ENCODE data around the gene HMGB2.

HMGB2 gene

DNA sequence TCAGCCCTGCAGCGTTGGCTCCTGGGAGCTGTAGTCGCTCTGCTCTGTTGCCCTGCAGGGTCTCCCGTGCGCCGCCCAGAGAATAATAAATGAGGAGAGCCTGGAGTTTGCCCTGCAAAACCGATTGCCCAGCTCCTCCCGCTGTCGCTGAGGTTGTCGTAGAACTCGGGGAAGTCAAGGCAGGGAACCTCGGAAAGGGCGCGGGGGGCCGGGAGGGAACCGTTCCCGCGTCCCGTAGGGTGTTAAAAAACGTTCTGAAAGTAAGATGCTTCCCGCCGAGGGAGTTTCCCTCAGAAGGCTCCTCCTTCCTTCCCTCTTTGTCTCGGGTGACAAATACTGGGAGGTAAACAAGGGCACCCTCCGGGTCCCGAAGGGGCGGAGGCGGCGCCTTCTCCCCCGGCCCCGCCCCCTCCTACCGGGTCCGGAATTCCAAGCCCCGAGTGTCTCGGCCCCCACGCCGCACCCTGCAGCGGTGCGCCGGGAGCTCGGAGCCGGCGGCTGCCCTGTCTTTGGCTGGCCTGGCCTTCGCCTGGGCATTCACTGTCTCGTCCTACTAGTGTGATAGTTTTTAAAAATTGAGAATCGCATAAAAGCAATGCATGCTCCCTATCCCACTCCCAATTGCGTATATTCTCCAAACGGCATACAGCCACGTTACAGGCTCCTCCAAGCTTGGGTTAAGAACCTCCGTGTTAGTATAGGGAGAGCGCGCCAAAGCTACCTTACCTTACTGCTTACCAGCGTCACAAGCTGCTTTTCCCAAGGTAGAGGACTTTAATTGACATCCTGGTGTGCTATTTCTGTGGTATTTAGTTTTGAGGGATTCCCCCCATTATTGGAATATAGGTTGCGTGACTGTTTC lies 964 bp upstream of the HMGB2 start:
- DNase-seq, result peak; percentile 79

DNA sequence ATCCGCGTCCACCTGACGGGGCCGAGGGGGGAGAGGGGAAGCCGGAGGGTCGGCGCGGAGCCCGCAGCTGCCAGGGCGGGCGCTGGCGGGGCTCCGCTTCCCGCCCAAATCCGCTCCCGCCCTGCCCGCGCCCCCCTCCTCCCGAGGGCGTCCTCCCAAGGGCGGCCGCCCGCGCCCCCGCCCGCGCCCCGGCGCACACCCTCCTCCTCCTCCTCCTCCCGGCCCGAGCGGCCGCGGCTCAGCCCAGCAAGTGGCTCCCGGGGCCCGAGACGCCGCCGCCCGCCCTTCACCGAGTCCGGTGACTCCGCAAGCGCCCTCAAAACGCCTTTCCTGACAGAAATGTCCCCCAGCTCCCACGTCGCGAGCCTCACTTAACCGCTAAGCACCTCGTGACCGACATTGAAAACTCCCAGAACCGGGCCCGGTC lies 487 bp downstream of the HMGB2 start:
- peak; percentile 39 for DNase-seq

DNA sequence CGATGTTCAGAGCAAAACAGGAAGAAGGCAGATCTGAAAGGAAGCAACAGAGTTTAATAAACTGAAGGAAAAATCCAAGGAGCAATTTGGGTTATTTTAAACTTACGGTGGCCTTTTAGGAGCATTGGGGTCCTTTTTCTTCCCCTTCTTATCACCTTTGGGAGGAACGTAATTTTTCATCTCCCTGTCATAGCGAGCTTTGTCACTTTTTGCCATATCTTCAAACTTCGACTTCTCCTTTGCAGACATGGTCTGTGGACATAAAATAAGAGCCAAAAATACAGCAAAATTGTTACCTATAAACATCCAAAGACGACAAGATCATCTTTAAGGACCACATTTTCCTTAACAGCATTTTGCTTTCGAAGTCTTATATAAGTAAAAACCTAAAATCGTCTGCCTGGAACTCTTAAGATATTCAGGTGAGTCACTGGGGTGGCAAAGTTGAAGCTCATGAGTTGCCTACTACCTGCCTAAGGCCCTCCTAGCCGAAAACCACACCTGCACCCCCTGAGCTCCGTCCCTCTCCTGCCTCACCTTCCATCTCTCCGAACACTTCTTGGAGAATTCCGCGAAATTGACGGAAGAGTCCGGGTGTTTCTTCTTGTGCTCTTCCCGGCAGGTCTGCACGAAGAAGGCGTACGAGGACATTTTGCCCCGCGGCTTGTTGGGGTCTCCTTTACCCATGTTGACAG lies 1.0 kb downstream of the HMGB2 start:
- peak; percentile 10 for DNase-seq

DNA sequence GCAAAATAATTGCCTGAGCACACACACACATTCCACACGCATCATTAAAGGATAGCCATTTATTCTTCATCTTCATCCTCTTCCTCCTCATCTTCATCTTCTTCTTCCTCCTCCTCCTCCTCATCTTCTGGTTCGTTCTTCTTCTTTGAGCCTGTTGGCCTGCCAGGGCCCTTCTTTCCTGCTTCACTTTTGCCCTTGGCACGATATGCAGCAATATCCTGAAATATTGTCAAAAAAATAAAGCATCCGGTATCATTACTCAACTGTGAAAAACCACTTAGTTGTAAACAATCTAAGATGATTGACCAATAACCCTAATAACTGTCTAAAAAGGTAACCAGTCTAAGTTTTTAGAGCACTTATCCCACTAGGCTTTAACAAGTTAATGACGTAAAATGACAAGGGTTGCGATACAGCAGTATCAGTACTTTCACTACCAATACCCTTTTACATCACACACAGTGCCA lies 2.1 kb downstream of the HMGB2 start:
- no peak for DNase-seq

DNA sequence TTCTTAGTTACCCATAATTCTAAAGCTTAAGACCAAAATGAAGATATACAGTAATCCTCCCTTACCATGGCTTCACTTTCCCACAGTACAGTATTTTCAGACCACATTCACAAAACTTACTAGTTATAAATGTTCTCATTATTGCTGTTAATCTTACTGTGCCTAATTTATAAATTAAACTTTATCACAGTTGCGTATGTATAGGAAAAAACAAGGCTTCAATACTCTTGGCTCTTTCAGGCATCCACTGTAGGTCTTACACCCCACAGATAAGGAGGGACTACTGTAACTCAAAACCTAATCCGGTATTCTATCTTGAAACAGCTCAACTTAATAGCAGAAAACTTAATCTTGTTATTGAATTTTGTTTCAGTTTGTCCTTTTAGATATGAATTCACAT lies 3.6 kb downstream of the HMGB2 start:
- no peak for DNase-seq

DNA sequence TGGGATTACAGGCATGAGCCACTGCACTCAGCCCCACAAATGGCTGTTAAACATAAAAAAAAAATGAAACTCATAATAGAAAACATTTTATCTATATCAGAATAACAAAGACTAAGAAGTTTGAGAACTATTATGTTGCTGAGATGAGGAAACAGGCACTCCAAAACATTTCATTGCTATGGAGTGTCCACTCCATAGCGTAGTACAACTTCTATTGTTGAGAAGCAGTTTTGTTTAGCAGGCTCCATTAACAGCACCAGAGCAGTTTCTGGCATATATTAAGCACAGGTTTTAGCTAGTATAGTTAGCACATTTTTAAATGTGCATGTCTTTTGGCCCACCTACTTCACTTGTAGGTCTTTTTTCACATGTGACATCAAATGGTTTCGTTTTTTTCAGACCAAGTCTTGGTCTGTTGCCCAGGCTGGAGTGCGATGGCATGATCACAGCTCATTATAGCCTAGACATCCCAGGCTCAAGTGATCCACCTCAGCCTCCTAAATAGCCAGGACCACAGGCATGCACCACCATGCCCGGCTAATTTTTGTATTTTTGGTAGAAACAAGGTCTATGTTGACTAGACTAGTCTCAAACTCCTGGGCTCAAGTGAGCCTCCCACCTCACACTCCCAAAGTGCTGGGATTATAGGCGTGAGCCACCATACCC lies 5.8 kb downstream of the HMGB2 start:
- DNase-seq, result no peak

DNA sequence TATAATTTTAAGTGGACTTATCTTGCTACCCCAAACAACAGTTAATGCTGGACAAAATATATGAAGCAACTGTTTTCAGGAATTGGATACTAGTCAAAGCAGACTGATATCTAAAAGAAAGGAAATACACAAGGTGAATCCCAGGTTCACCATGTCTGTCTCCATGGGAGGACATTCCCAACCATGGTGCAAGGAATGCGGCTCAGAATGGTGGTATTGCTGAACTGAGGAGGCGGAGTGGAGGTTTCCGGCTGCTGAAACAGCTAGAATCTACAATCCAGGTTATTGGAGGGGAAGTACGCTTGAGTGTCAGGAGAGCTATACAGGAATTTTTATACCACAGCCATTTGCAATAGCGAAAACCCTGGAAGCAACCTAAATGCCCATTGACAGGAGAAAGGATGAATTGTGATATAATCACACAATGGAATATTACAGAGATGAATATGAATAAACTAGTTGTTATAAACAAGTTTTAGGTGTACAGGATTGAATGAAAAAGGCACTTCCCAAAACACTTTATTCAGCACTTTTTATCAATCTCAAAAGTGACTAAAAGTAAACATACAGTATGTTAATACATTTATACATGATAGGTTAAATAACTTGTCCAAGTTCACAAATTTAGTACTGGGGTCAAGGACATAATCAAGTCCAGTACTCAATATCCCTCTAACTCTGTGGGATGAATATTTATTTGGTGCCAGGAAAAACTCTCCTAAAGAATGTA lies 9.0 kb downstream of the HMGB2 start:
- DNase-seq, result no peak

DNA sequence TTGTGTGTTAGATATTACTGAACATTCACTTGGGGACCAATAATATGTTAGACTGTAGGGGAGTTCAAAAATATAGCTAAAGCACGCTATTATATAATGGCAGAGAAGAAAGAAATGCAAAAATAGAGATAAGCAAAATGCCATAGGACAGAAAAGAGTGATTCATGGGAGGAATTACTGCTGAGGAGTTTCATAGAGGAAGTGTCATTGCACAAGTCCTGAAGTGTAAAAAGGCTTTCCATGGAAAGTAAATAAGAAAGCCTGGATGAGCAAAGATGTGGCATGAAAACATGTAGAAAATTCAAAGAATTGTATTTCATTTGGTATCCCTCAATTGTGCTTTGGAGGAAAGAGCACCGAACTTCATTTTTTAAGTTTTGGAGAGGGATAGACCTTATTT lies 14.5 kb downstream of the HMGB2 start:
- DNase-seq, result no peak

DNA sequence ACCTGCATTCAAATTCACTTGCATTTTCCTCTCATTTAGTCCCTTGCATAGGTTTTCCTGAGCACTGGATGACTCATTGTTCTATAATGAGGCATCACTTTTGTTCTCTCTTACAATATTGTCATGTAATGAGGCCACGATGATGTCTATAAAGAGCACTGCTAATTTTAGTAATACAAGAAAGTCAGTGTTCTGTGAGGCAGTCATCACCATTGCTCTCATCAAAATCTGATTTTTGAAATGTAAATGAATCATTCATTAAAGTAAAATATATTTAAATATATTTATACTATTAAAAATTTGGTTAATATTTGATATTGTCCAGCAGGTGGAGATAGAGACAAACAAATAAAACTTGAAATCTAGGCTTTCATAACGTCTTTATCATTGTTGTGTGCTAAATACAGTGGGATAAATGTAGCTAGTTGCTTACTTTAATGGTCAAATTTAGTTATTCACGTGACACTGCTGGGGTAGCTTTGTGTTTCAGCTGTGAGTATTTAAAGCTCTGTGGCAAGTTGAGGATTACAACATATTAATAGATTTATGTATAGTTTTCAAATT lies 15.4 kb downstream of the HMGB2 start:
- no peak for DNase-seq

DNA sequence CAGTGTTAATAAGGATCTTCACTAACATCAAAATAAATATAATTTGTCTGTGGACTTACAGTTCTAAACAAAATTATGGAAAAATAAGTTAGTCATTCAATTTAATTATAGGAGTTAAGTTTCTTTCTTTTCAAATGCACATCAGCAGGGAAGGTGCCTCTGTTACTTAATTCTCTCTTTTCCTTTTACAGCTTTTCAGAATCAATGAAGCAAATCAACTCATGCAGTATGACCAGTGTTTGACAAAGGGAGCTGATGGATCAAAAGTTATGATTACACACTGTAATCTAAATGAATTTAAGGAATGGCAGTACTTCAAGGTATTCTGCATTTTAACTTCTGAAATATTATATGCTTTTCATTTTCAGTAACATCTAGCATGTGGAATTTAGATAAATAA lies 15.9 kb downstream of the HMGB2 start:
- DNase-seq, result no peak

DNA sequence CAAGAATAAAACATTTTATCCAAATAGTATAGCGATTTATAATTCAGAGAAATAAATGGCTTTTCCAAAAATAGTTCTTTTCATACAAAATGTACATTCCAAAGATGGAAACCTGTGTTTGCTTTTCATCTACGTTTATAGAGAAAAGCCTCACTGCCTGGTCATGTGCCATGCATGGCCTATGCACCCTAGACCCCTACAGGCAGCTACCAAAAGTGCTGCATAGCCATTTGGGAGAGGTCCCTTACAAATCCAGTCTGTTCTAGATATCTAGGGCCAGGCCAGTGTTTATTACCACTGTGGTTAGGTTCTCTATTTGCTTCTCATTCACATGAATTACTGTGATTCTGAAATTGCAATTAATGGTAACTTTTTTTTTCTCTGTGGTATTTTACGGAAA lies 17.2 kb downstream of the HMGB2 start:
- peak; percentile 15 for DNase-seq

DNA sequence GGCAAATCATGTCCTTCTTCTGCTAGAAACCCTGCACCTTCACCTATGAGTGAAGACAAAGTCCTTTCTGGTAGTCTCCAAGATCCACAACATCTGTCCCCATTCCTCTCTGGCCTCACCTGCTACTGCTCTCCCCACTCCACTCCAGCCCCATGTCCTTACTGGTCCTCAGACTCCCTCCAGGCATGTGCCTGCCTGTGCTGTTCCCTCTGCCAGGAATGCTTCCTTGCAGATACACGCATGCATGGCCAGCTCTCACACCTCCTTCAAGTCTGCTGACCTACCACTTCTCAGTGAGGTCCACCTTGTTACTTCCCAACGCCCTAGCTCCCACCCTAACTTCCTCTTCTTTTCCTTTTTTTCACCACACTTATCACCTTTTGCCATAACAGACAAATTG lies 18.1 kb downstream of the HMGB2 start:
- DNase-seq, result no peak

DNA sequence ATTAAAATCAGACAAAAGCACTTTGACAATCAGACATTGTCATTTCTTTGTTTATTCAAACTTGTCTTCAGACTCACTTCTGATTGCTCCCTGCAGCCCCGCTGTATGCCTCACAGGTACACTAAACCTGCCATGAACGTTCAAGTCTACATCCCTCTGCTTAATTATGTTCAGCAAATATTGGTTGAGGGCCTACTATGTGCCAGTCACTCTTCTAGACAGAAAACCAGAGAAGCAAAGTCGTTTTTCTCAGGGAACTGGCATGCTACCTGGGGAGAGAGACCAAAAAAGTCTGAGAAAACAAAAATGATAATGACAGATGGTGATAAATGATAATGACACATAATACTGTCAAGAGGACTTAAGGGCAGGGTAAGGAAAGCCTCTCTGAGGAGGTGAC lies 19.4 kb downstream of the HMGB2 start:
- DNase-seq, result no peak

DNA sequence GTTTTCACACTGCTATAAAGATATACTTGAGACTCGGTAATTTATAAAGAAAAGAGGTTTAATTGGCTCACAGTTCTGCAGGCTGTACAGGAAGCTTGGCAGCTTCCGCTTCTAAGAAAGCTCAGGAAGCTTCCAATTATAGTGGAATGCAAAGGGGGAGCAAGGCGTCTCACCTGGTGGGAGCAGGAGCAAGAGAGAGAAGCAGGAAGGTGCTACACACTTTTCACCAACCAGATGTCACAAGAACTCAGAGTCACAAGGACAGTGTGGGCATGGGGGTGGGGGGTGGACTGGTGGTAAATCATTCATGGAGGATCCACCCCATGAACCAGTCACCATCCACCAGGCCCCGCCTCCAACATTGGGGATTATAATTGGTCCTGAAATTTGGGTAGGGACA lies 22.8 kb downstream of the HMGB2 start:
- no peak for DNase-seq

DNA sequence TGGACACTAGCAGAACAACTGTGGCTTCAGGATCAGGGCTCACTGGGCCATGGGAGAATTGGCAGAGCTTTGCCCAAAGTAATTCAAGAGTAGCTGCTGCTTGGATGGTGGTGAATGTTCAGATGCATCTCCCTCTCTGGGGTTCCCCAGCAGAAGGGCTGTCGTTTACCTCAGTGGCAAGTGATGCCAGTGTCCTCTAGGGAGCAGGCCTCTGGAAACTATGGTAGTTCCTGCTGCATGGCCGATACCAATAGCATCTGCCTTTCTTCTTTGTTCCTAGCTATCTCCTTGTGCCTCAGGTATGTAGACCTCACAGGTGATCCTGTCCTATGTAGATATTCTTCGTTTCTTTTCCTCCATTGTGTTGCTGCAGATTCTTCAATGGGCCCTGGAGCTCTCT lies 26.4 kb downstream of the HMGB2 start:
- no peak for DNase-seq

DNA sequence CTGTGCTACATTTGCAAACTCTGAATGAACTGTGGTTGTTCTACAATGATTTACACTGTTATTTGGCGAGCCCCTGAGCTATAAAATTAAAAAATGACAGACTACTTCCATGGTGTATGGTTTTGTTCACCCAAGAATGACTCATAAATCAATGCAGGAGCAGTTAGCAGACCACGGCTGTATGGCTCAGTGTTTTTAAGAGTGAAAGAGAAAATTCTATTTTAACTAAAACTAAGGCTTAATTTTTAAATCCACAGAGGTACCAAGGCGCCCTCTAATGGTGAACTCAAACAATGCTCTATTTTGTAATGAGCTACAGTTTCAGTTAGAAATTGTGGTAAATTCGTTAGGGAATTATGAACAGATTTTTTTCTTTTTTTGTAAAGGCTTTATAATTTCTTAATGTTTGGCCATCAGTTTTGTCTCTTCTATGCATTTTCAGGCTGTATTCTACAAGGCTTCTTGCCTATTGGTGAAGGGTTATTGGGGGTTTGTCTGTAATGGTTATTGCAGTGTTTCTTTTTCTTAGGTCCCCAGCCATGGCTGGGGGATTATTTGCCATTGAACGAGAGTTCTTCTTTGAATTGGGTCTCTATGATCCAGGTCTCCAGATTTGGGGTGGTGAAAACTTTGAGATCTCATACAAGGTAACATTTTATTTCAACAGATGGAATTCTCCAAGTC lies 32.5 kb downstream of the HMGB2 start:
- peak; percentile 28 for DNase-seq

DNA sequence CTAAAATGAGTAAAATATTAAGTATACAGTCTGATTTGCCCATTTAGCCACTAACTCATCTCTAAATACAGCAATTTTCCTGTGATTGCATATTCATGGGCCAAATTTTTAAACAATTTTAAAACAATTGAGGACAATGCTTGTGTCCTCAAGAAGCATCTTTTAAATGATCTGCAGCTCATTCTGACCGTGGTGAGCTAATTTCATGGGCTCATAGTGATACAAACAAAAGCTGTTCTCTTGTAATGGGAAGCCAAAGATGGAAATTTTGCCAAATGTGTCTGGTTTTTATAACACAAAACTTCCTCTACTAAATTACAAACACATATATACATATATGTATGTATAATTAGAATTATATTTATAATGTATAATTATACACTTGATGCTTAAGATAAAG lies 39.7 kb downstream of the HMGB2 start:
- no peak for DNase-seq

DNA sequence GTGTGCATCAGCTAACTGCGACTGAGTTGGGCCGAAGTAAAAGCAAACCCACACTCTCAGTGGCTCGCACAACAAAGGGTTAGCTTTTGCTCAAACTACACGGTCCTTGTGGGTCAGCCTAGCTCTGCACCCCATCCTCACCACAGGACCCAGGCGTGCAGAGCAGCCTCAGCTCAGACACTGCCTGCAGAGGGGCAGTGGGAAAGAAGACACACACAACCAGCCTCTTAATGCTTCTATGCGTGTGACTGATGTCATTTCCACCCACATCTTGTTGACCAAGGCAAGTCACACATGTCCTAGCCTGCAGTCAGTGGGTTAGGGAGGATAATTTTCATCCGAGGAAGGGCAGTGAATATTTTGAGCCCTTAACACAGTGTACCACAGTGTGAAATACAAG lies 40.5 kb downstream of the HMGB2 start:
- no peak for DNase-seq

DNA sequence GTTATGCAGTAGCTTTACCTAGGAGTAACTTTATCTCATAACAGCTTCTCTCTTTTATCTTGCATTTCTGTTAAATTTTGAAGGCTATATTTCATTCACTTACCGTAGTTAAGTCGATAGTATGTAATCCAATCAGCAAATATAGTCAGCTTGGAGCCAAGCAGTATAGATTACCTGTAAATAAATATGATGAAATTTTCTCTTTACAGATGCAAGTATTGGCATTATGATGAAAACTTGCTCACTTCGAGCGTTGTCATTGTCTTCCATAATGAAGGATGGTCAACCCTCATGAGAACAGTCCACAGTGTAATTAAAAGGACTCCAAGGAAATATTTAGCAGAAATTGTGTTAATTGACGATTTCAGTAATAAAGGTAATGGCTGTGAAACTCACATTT lies 42.3 kb downstream of the HMGB2 start:
- DNase-seq, result no peak

DNA sequence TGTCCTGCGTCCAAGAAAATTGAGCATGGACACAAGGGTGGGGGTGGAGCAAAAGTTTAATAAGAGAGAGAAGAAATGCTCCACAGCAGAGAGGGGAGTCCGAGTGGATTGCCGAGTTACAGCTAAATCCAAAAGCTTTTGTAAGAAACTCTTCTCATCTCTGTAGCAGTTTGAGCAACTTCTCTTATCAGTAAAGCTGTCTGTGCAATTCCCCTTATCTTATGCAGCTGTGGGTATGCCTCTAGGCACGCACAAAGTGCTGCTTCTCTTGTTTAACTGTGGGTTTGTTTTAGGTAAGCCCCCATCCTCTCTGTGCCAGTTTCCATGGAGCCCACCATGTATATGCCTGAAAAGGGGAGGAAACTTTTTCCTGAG lies 44.8 kb downstream of the HMGB2 start:
- no peak for DNase-seq

DNA sequence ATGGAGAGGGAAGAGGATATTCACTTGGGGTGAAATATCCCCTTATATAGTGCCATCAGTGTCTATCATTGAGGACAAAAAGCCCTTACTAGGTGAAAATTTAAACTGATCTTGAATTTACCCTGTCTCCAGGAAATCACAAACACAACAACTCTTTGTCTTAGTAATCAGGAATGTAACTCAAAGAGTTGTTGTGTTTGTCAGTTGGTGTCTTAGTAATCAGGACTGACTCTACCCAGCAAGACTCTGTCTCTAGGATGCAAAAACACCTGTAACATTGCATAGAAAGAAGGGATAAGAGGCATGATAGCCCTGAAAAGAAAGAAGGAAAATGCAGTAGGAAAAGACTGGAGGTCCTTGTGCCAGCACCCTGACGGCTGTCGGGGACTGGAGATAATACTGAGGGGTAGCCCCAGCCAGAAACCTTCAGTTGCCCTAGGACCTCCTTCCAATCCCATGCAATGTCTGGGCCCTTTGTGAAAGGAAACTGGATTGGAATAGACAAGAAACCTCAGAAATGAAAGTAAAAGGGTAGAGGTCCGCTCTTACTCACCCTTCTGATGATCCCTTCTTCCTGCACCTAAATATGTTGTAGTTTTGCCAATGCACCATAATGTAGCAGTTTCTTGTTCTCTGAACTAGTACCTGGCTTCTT lies 45.3 kb downstream of the HMGB2 start:
- no peak for DNase-seq

DNA sequence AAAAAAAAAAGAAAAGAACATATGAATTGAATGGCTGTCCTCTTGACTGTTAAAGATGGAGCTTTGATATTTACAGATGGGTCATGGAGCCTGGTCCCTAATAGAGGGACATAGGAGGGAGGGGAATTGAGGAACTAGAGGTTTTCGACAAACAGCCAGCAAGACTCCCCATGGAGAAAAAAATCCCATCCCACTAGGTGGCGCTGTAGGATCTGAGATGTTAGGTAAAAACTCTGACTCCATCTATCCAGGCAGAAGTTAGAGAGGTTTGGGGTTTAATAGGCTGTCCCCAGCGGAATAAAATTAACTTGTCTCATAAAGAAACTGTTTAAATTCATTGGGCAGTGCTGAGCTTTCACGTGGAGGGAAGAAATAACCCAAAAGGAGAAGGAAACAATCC lies 45.9 kb downstream of the HMGB2 start:
- peak; percentile 54 for DNase-seq
